H1 (cell line): ENCODE measurements around the gene E2F8. TPM values are rescaled to one million over a fixed set of nuclear protein-coding genes. Genes with fewer than 3 reads are reported as not detected.
"Not testable (repeated sequence)": the region's sequence is repeated elsewhere in the genome, so short reads cannot be mapped to it uniquely, and the experiment has no call there.

Experiments used
- CTCF ChIA-PET: fragments of 300-600 bp; sonication (Branson Sonifier 250); formaldehyde crosslinking; loops from one replicate; lab custom pipeline; 2021; ENCODE audit not compliant: partially characterized antibody; lab: Charles Lee
- POLR2A ChIA-PET: fragments of 300-600 bp; sonication (Branson Sonifier 250); formaldehyde crosslinking; loops from one replicate; lab custom pipeline; 2021; ENCODE audit warnings: inconsistent platforms; ENCODE audit not compliant: partially characterized antibody; lab: Charles Lee
- DNase-seq, 2 experiments: peaks; one replicate each; pipeline versions ENCODE4 v3.0.0 to v3.0.0-alpha.2; 2010 to 2022; ENCODE audit warnings: low spot score in 2 of 2, low read depth in 1 of 2, mixed read lengths in 1 of 2
- FAIRE-seq: peaks from 2 replicates; lab custom pipeline; 2011; peaks lifted over from hg19 to GRCh38; lab: Jason Lieb, UNC
- H2AFZ ChIP-seq: 2 replicates; pipeline ENCODE4 v1.8.1; 2012; ENCODE audit warnings: low read length, inconsistent platforms
- H2AK5ac ChIP-seq: 2 replicates; pipeline ENCODE4 v1.6.1; 2013; ENCODE audit warnings: low read depth, low read length
- H2BK120ac ChIP-seq: replicated peaks from 2 replicates; pipeline ENCODE3; 2013; ENCODE audit warnings: low read depth, low read length, inconsistent platforms
- H2BK12ac ChIP-seq: 2 replicates; pipeline ENCODE4 v1.6.1; 2013; ENCODE audit warnings: low read depth, low read length
- H2BK15ac ChIP-seq: 2 replicates; pipeline ENCODE4 v1.6.1; 2013; ENCODE audit warnings: low read length
- H2BK20ac ChIP-seq: 2 replicates; pipeline ENCODE4 v1.6.1; 2013; ENCODE audit warnings: low read length
- H2BK5ac ChIP-seq: 2 replicates; pipeline ENCODE4 v1.6.1; 2013; ENCODE audit warnings: low read depth, low read length
- H3K14ac ChIP-seq: 2 replicates; pipeline ENCODE4 v1.6.1; 2013; ENCODE audit warnings: inconsistent platforms; ENCODE audit not compliant: insufficient read length
- H3K18ac ChIP-seq: 2 replicates; pipeline ENCODE4 v1.6.1; 2013; ENCODE audit warnings: low read length; ENCODE audit errors: extremely low read depth
- H3K23ac ChIP-seq: 2 replicates; pipeline ENCODE4 v1.6.1; 2013; ENCODE audit warnings: inconsistent platforms; ENCODE audit not compliant: insufficient read length
- H3K23me2 ChIP-seq: 2 replicates; pipeline ENCODE4 v1.6.1; 2013; ENCODE audit warnings: low read depth, low read length
- H3K27ac ChIP-seq: 2 replicates; pipeline ENCODE4 v1.6.1; 2011; ENCODE audit warnings: low read depth, low read length, inconsistent platforms
- H3K27me3 ChIP-seq, 4 experiments: replicated peaks in 1 of 4; 1 replicate in 1 of 4; 2 replicates in 3 of 4; pipeline versions ENCODE4 v1.6.1 to v1.8.1; 2011 to 2013; ENCODE audit warnings: low read length in 3 of 4, mild to moderate bottlenecking in 3 of 4, inconsistent platforms in 2 of 4, mixed read lengths in 2 of 4, moderate library complexity in 1 of 4; ENCODE audit not compliant: control insufficient read depth in 3 of 4, insufficient read depth in 3 of 4; ENCODE audit errors: extremely low read depth in 1 of 4
- H3K36me3 ChIP-seq, 4 experiments: 2 replicates each; pipeline versions ENCODE4 v1.6.1 to v1.8.1; 2011 to 2013; ENCODE audit warnings: mild to moderate bottlenecking in 4 of 4, low read length in 3 of 4, moderate library complexity in 2 of 4, control low read depth in 1 of 4, inconsistent platforms in 1 of 4; ENCODE audit not compliant: insufficient read depth in 4 of 4, control insufficient read depth in 2 of 4
- H3K4ac ChIP-seq: replicated peaks from 2 replicates; pipeline ENCODE3; 2013; ENCODE audit warnings: low read length, low read depth, mixed read lengths, inconsistent platforms; ENCODE audit not compliant: insufficient read length
- H3K4me1 ChIP-seq, 4 experiments: replicated peaks in 1 of 4; 1 replicate in 1 of 4; 2 replicates in 3 of 4; pipeline versions ENCODE4 v1.6.1 to v1.8.1; 2011 to 2013; ENCODE audit warnings: low read length in 3 of 4, inconsistent platforms in 2 of 4, mixed read lengths in 1 of 4; ENCODE audit not compliant: insufficient read depth in 4 of 4, control insufficient read depth in 3 of 4
- H3K4me2 ChIP-seq, 2 experiments: 2 replicates each; pipeline versions ENCODE4 v1.6.1 to v1.8.1; 2011 to 2013; ENCODE audit warnings: low read depth in 2 of 2, low read length in 2 of 2, control low read depth in 1 of 2, inconsistent platforms in 1 of 2, mild to moderate bottlenecking in 1 of 2; ENCODE audit not compliant: insufficient read depth in 1 of 2
- H3K4me3 ChIP-seq, 4 experiments: fragments of 200-600, 300-600 bp in 1 of 4; sonication (generic), shearing (Covaris generic), sonication (Bioruptor Twin) in 1 of 4; 2 replicates each; pipeline versions ENCODE4 v1.5.1 to v1.8.1; 2011 to 2016; ENCODE audit warnings: low read length in 4 of 4, low read depth in 3 of 4, control low read depth in 2 of 4, inconsistent platforms in 2 of 4, mild to moderate bottlenecking in 2 of 4, mixed read lengths in 1 of 4, moderate library complexity in 1 of 4; ENCODE audit not compliant: insufficient read depth in 2 of 4; ENCODE audit errors: extremely low read depth in 1 of 4
- H3K56ac ChIP-seq: replicated peaks from 2 replicates; pipeline ENCODE3; 2013; ENCODE audit warnings: low read depth, mild to moderate bottlenecking, mixed read lengths, low read length, inconsistent platforms; ENCODE audit not compliant: insufficient read length
- H3K79me1 ChIP-seq: 2 replicates; pipeline ENCODE4 v1.6.1; 2013; ENCODE audit warnings: low read depth, low read length, control low read depth
- H3K79me2 ChIP-seq, 2 experiments: 2 replicates each; pipeline versions ENCODE4 v1.6.1 to v1.8.1; 2012 to 2013; ENCODE audit warnings: low read length in 2 of 2, mild to moderate bottlenecking in 2 of 2, inconsistent platforms in 1 of 2; ENCODE audit not compliant: insufficient read depth in 2 of 2, control insufficient read depth in 1 of 2
- H3K9ac ChIP-seq, 4 experiments: replicated peaks in 1 of 4; 1 replicate in 1 of 4; 2 replicates in 3 of 4; pipeline versions ENCODE4 v1.6.1 to v1.8.1; 2011 to 2013; ENCODE audit warnings: low read depth in 3 of 4, low read length in 3 of 4, control low read depth in 2 of 4, mild to moderate bottlenecking in 2 of 4, moderate library complexity in 2 of 4, inconsistent platforms in 1 of 4; ENCODE audit errors: extremely low read depth in 1 of 4
- H3K9me3 ChIP-seq, 2 experiments: 2 replicates each; pipeline versions ENCODE4 v1.6.1 to v1.8.1; 2012 to 2013; ENCODE audit warnings: mild to moderate bottlenecking in 2 of 2, moderate library complexity in 2 of 2, control low read depth in 1 of 2, inconsistent platforms in 1 of 2, low read depth in 1 of 2, low read length in 1 of 2, mixed read lengths in 1 of 2; ENCODE audit not compliant: insufficient read depth in 2 of 2
- H4K20me1 ChIP-seq, 2 experiments: replicated peaks in 1 of 2; 2 replicates each; pipeline versions ENCODE3 to v1.8.1; 2011 to 2013; ENCODE audit warnings: inconsistent platforms in 2 of 2, low read length in 2 of 2, mild to moderate bottlenecking in 1 of 2; ENCODE audit not compliant: insufficient read depth in 2 of 2, control insufficient read depth in 1 of 2
- H4K5ac ChIP-seq: 2 replicates; pipeline ENCODE4 v1.6.1; 2013; ENCODE audit warnings: low read length, low read depth, mixed read lengths, inconsistent platforms; ENCODE audit not compliant: insufficient read length
- H4K8ac ChIP-seq: 2 replicates; pipeline ENCODE4 v1.8.0; 2013; ENCODE audit warnings: mild to moderate bottlenecking, moderate library complexity, low read length, inconsistent platforms; ENCODE audit not compliant: insufficient read depth; ENCODE audit errors: extremely low read depth
- H4K91ac ChIP-seq: replicated peaks from 2 replicates; pipeline ENCODE3; 2013; ENCODE audit warnings: low read length, mixed read lengths, inconsistent platforms; ENCODE audit not compliant: insufficient read length
- WGBS, 2 experiments: shearing (Covaris generic) in 1 of 2; methylation state at CpG; one replicate each; pipeline versions ENCODE4 v1.1.6 to v1.1.7; 2013 to 2015; ENCODE audit warnings: low lambda C conversion rate in 2 of 2, mixed read lengths in 2 of 2, inconsistent platforms in 1 of 2, low coverage in 1 of 2, missing lambda C conversion rate in 1 of 2; ENCODE audit not compliant: insufficient replicate concordance in 2 of 2, insufficient coverage in 1 of 2, insufficient read length in 1 of 2; ENCODE audit errors: extremely low coverage in 1 of 2, missing lambda C conversion rate in 1 of 2; 5-methylcytosine and 5-hydroxymethylcytosine counted together
- polyA plus RNA-seq, 7 experiments: library from polyadenylated mRNA; depleted of rRNA in 3 of 7; stranded (reverse) in 5 of 7; unstranded in 2 of 7; fragments of >200 nt in 5 of 7; fragments of 200-250 nt in 2 of 7; gene quantifications; 1 replicate in 5 of 7; 2 replicates in 1 of 7; 4 replicates in 1 of 7; pipeline versions ENCODE4 v1.2.1 to v1.2.3, GENCODE V29; 2011 to 2013; ENCODE audit warnings: missing spikeins in 2 of 7, mixed read lengths in 2 of 7
- total RNA-seq: library from RNA; stranded (reverse); fragmentation: NEBNext Ultra II Directional; extraction: Animal tissue kit (Norgen Biotek cat#: 25700); gene quantifications from 2 replicates; pipeline ENCODE4 v1.2.1, GENCODE V29; 2021

E2F8 gene
- total and polyA plus RNA-seq, 2 of the 8 experiments (the other 6 are each of a cell fraction or from before 2014, with no cell fraction given) = 5.4 to 11.4 TPM

DNA sequence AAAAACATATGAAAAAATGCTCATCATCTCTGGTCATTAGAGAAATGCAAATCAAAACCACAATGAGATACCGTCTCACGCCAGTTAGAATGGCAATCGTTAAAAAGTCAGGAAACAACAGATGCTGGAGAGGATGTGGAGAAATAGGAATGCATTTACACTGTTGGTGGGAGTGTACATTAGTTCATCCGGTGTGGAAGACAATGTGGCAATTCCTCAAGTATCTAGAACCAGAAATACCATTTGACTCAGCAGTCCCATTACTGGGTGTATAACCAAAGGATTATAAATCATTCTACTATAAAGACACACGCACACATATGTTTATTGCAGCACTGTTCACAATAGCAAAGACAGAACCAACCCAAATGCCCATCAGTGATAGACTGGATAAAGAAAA, 32.5 kb upstream of the E2F8 start:
- CTCF ChIA-PET = interaction anchor here (0.6 to 6.9 kb wide), 3 partner anchors 14 to 522 kb away, joined by 3 to 39 read pairs (median 3); no protein-coding TSS in a partner anchor
- H4K5ac ChIP-seq, H3K4ac ChIP-seq, H2AFZ ChIP-seq, H3K56ac ChIP-seq, H3K36me3 ChIP-seq, H3K14ac ChIP-seq, H2AK5ac ChIP-seq, H3K27ac ChIP-seq, H2BK120ac ChIP-seq, H4K91ac ChIP-seq, H4K20me1 ChIP-seq, FAIRE-seq, H2BK15ac ChIP-seq, H3K4me3 ChIP-seq, H3K23me2 ChIP-seq, H3K9ac ChIP-seq, POLR2A ChIA-PET, H2BK20ac ChIP-seq, H3K9me3 ChIP-seq, H3K79me1 ChIP-seq, H2BK12ac ChIP-seq, H3K23ac ChIP-seq, H4K8ac ChIP-seq, H3K79me2 ChIP-seq, H2BK5ac ChIP-seq, H3K4me2 ChIP-seq, H3K18ac ChIP-seq, DNase-seq, H3K4me1 ChIP-seq, H3K27me3 ChIP-seq: not testable (repeated sequence)
- WGBS, 2 experiments = 89% methylated on average over 5 of the region's 5 CpGs; no CpG with 5 or more reads in 1 of the 2 experiments
